HepG2 (cell line): ENCODE data around the gene TBCCD1. TPM values are rescaled to one million over a fixed set of nuclear protein-coding genes. Genes with fewer than 3 reads are reported as not detected.

Source experiments
- ATF4 ChIP-seq, 2 experiments: fragments of 450-650 bp in 1 of 2; sonication (generic) in 1 of 2; formaldehyde crosslinking; IDR thresholded peaks; 2 replicates each; pipeline versions ENCODE4 v1.5.0 to v1.8.0; 2020 to 2022; ENCODE audit warnings: mild to moderate bottlenecking in 1 of 2, missing genetic modification reagents in 1 of 2
- BRD4 ChIP-seq: sonication (generic); formaldehyde crosslinking; IDR thresholded peaks from 2 replicates; pipeline ENCODE4 v1.4.0; 2020; ENCODE audit warnings: missing genetic modification reagents
- HBP1 ChIP-seq: IDR thresholded peaks from 2 replicates; pipeline ENCODE4 v1.6.1; 2016; ENCODE audit warnings: low read depth, control low read depth
- HMG20A ChIP-seq: IDR thresholded peaks from 2 replicates; pipeline ENCODE4 v1.6.1; 2016; ENCODE audit warnings: borderline replicate concordance
- MAZ ChIP-seq, 2 experiments: sonication (generic) in 1 of 2; formaldehyde crosslinking in 1 of 2; IDR thresholded peaks; 2 replicates each; pipeline versions ENCODE4 v1.5.0 to v1.6.1; 2012 to 2020; ENCODE audit warnings: low read depth in 2 of 2, mild to moderate bottlenecking in 2 of 2, borderline replicate concordance in 1 of 2, improper control_type of control experiment in 1 of 2, low read length in 1 of 2, missing genetic modification reagents in 1 of 2, moderate library complexity in 1 of 2
- MYC ChIP-seq: sonication (generic); formaldehyde crosslinking; IDR thresholded peaks from 2 replicates; pipeline ENCODE4 v1.9.0; 2021; ENCODE audit warnings: missing genetic modification reagents, borderline replicate concordance
- NCOA5 ChIP-seq: sonication (generic); formaldehyde crosslinking; IDR thresholded peaks from 2 replicates; pipeline ENCODE4 v1.4.0; 2020; ENCODE audit warnings: missing genetic modification reagents
- NCOR1 ChIP-seq: fragments of 200-600 bp; sonication (generic); IDR thresholded peaks from 2 replicates; pipeline ENCODE4 v1.7.0; 2017; ENCODE audit warnings: antibody characterized with exemption, low read length, borderline replicate concordance
- ZBTB20 ChIP-seq: sonication (generic); formaldehyde crosslinking; IDR thresholded peaks from 2 replicates; pipeline ENCODE4 v1.8.1; 2023; ENCODE audit warnings: missing genetic modification reagents, low read depth, mild to moderate bottlenecking, borderline replicate concordance
- ZFY ChIP-seq: sonication (generic); formaldehyde crosslinking; IDR thresholded peaks from 2 replicates; pipeline ENCODE4 v1.4.0; 2020; ENCODE audit warnings: missing genetic modification reagents
- ZGPAT ChIP-seq: IDR thresholded peaks from 2 replicates; pipeline ENCODE4 v1.6.1; 2016; ENCODE audit warnings: mild to moderate bottlenecking
- ZNF234 ChIP-seq: sonication (generic); formaldehyde crosslinking; conservative IDR thresholded peaks from 2 replicates; pipeline ENCODE4 v1.5.1; 2020; ENCODE audit warnings: mild to moderate bottlenecking, missing genetic modification reagents
- ZNF335 ChIP-seq: sonication (generic); formaldehyde crosslinking; IDR thresholded peaks from 2 replicates; pipeline ENCODE4 v1.4.0; 2020; ENCODE audit warnings: missing genetic modification reagents
- ZNF552 ChIP-seq: sonication (generic); formaldehyde crosslinking; IDR thresholded peaks from 2 replicates; pipeline ENCODE4 v1.9.0; 2022; ENCODE audit warnings: missing genetic modification reagents, mild to moderate bottlenecking, borderline replicate concordance
- polyA plus RNA-seq, 8 experiments: library from polyadenylated mRNA; depleted of rRNA in 3 of 8; stranded (reverse) in 7 of 8; unstranded in 1 of 8; fragments of >200 nt; fragmentation: Illumina TruSeq in 4 of 8; extraction: Trizol in 4 of 8; gene quantifications; 2 replicates each; pipeline versions ENCODE4 v1.2.1 to v1.2.3, GENCODE V29; 2011 to 2016; ENCODE audit warnings: low read depth in 4 of 8, missing spikeins in 1 of 8, mixed read lengths in 1 of 8; ENCODE audit not compliant: insufficient read depth in 1 of 8
- total RNA-seq, 5 experiments: library from RNA; depleted of rRNA; stranded (reverse); fragments of >200 nt; fragmentation: Illumina TruSeq; extraction: Trizol; gene quantifications; 2 replicates each; pipeline ENCODE4 v1.2.3, GENCODE V29; 2016; ENCODE audit warnings: low read depth in 1 of 5
- TF ChIP-seq, protein P1 (sequence below): sonication (generic); formaldehyde crosslinking; IDR thresholded peaks from 2 replicates; pipeline ENCODE4 v1.4.0; 2020; ENCODE audit warnings: mild to moderate bottlenecking, missing genetic modification reagents
- TF ChIP-seq, protein P2 (sequence below): sonication (generic); formaldehyde crosslinking; IDR thresholded peaks from 2 replicates; pipeline ENCODE4 v1.4.0; 2020; ENCODE audit warnings: missing genetic modification reagents, mild to moderate bottlenecking, borderline replicate concordance
- TF ChIP-seq, protein P3 (sequence below): sonication (generic); formaldehyde crosslinking; IDR thresholded peaks from 2 replicates; pipeline ENCODE4 v1.9.0; 2021; ENCODE audit warnings: missing genetic modification reagents, borderline replicate concordance

Gene TBCCD1
- total and polyA plus RNA-seq, 2 of the 13 experiments (the other 11 are each of a cell fraction or from before 2014, with no cell fraction given), result 13.6 to 16.2 TPM

DNA sequence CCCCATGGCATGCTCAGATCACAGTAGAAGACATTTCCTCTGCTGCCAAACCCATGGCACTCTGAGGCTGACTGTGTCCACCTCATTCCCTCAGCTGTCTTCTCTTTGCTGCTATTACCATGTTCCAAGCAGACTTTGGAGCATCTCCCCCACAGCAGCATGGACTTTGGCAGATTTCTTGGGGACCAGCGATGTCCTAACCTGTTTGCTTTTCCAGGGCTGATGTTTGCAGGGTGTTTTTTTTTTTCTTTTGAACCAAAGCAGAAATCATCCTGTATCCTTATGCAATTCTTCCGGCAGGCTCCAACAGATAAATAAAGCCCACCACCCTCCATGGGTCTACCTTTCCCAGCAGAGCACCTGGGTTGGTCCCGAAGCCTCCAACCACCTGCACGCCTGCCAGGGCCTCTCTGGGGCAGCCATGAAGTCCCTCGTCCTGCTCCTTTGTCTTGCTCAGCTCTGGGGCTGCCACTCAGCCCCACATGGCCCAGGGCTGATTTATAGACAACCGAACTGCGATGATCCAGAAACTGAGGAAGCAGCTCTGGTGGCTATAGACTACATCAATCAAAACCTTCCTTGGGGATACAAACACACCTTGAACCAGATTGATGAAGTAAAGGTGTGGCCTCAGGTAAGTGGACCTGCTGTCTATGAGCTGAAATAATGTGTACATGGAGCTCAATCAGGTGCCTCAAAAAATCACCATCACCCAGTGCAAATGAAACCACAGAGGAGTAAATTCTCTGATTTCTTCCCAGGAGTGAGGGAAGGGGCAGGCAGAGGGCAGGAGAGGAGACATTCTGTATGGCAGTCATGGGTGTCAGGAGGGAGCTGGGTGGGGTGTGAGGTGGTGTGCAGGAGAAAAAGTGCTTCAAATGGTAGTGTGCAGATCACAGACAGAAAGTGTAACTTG is 45.8 kb upstream of the TBCCD1 start, which contains the start of gene AHSG (continued):
- TF ChIP-seq ZBTB20 (CRISPR knock-in tag), result no peak; the same call in 1 of the 2 replicates
- 0 out of 2 replicates have a peak, but pooled peaks have one; percentile 21 for TF ChIP-seq ZNF552 (CRISPR knock-in tag)
- peak; percentile 55 for TF ChIP-seq BRD4 (CRISPR knock-in tag)
- peak; percentile 76 for TF ChIP-seq ZFY (CRISPR knock-in tag)
- peak; percentile 98 for TF ChIP-seq NCOR1
- no peak for TF ChIP-seq MAZ (IDR thresholded peaks at IDR 0.05; ENCODE audit: borderline replicate concordance, low read depth, low read length)
- TF ChIP-seq MAZ (CRISPR knock-in tag; IDR thresholded peaks at IDR 0.05; ENCODE audit: low read depth), result peak; percentile 76
- TF ChIP-seq, protein P1, sequence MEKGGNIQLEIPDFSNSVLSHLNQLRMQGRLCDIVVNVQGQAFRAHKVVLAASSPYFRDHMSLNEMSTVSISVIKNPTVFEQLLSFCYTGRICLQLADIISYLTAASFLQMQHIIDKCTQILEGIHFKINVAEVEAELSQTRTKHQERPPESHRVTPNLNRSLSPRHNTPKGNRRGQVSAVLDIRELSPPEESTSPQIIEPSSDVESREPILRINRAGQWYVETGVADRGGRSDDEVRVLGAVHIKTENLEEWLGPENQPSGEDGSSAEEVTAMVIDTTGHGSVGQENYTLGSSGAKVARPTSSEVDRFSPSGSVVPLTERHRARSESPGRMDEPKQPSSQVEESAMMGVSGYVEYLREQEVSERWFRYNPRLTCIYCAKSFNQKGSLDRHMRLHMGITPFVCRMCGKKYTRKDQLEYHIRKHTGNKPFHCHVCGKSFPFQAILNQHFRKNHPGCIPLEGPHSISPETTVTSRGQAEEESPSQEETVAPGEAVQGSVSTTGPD, result peak; percentile 93
- TF ChIP-seq HBP1 (CRISPR knock-in tag), result no peak; the same call in 1 of the 2 replicates
- TF ChIP-seq, protein P2, sequence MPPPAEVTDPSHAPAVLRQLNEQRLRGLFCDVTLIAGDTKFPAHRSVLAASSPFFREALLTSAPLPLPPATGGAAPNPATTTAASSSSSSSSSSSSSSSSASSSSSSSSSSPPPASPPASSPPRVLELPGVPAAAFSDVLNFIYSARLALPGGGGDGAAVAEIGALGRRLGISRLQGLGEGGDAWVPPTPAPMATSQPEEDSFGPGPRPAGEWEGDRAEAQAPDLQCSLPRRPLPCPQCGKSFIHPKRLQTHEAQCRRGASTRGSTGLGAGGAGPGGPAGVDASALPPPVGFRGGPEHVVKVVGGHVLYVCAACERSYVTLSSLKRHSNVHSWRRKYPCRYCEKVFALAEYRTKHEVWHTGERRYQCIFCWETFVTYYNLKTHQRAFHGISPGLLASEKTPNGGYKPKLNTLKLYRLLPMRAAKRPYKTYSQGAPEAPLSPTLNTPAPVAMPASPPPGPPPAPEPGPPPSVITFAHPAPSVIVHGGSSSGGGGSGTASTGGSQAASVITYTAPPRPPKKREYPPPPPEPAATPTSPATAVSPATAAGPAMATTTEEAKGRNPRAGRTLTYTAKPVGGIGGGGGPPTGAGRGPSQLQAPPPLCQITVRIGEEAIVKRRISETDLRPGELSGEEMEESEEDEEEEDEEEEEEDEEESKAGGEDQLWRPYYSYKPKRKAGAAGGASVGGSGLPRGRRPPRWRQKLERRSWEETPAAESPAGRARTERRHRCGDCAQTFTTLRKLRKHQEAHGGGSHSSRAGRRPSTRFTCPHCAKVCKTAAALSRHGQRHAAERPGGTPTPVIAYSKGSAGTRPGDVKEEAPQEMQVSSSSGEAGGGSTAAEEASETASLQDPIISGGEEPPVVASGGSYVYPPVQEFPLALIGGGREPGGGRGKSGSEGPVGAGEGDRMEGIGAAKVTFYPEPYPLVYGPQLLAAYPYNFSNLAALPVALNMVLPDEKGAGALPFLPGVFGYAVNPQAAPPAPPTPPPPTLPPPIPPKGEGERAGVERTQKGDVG (CRISPR knock-in tag), result peak; percentile 72; the same call in 1 of the 2 replicates
- peak; percentile 90 for TF ChIP-seq ZGPAT (CRISPR knock-in tag)
- peak in 1 of 2 experiments; percentile 93; a peak in 2 of 4 replicates for TF ChIP-seq ATF4 (CRISPR knock-in tag; IDR thresholded peaks at IDR 0.05)
- peak; percentile 74 for TF ChIP-seq MYC
- no peak for TF ChIP-seq ZNF234 (CRISPR knock-in tag)
- TF ChIP-seq HMG20A (CRISPR knock-in tag), result peak; percentile 87; the same call in 1 of the 2 replicates
- TF ChIP-seq, protein P3, sequence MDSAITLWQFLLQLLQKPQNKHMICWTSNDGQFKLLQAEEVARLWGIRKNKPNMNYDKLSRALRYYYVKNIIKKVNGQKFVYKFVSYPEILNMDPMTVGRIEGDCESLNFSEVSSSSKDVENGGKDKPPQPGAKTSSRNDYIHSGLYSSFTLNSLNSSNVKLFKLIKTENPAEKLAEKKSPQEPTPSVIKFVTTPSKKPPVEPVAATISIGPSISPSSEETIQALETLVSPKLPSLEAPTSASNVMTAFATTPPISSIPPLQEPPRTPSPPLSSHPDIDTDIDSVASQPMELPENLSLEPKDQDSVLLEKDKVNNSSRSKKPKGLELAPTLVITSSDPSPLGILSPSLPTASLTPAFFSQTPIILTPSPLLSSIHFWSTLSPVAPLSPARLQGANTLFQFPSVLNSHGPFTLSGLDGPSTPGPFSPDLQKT, result no peak
- TF ChIP-seq ZNF335 (CRISPR knock-in tag), result 0 out of 2 replicates have a peak, but pooled peaks have one; percentile 41
- TF ChIP-seq NCOA5 (CRISPR knock-in tag), result peak; percentile 52; the same call in 1 of the 2 replicates
